ENCODE results near the gene CCDC134. TPM values are rescaled to one million over a fixed set of nuclear protein-coding genes. Genes with fewer than 3 reads are reported as not detected.
"Not testable (repeated sequence)": the region's sequence is repeated elsewhere in the genome, so short reads cannot be mapped to it uniquely, and the experiment has no call there.

Gene CCDC134
- total RNA-seq, 1 experiment from 2014 or later, result 17.0 TPM

- Histone ChIP-seq H3K4me3 (ENCODE audit: insufficient read depth, low read depth, low read length) (no peak overlapping the region), H3K36me3 (replicated peaks; ENCODE audit: control insufficient read depth, insufficient read depth, low read length) (peaks cover 5% of the 10 kb centered on the region), H3K27me3 (ENCODE audit: control insufficient read depth, insufficient read depth, low read length) (no peaks in the 10 kb centered on the region)
- DNase-seq, result no peak
These were observed 61.7 kb downstream of the CCDC134 start for GRCh38 chr22:41862160-41862529.

GRCh38 chr22:41862530-41863266, 62.2 kb downstream of the CCDC134 start:
- DNase-seq, result no peak
- peaks cover 7% of the 10 kb centered on the region for H3K36me3 ChIP-seq (replicated peaks; ENCODE audit: control insufficient read depth, insufficient read depth, low read length)
- H3K4me3 ChIP-seq (ENCODE audit: insufficient read depth, low read depth, low read length), result no peak overlapping the region
- H3K27me3 ChIP-seq (ENCODE audit: control insufficient read depth, insufficient read depth, low read length), result no peaks in the 10 kb centered on the region

GRCh38 chr22:41863472-41863871, 63.0 kb downstream of the CCDC134 start:
- no peak for DNase-seq
- Histone ChIP-seq H3K36me3 (replicated peaks; ENCODE audit: control insufficient read depth, insufficient read depth, low read length) (peaks cover 13% of the 10 kb centered on the region), H3K4me3 (ENCODE audit: insufficient read depth, low read depth, low read length) (no peak overlapping the region), H3K27me3 (ENCODE audit: control insufficient read depth, insufficient read depth, low read length) (no peaks in the 10 kb centered on the region)

- DNase-seq, result no peak
- Histone ChIP-seq H3K27me3 (ENCODE audit: control insufficient read depth, insufficient read depth, low read length) (no peaks in the 10 kb centered on the region), H3K36me3 (replicated peaks; ENCODE audit: control insufficient read depth, insufficient read depth, low read length) (peaks cover 31% of the 10 kb centered on the region), H3K4me3 (ENCODE audit: insufficient read depth, low read depth, low read length) (no peak overlapping the region)
These were observed 68.1 kb downstream of the CCDC134 start for GRCh38 chr22:41868556-41868955.

GRCh38 chr22:41870081-41870480, 69.6 kb downstream of the CCDC134 start:
- not testable (repeated sequence) for H3K4me3 ChIP-seq (ENCODE audit: insufficient read depth, low read depth, low read length); DNase-seq; H3K27me3 ChIP-seq (ENCODE audit: control insufficient read depth, insufficient read depth, low read length)
- H3K36me3 ChIP-seq (replicated peaks; ENCODE audit: control insufficient read depth, insufficient read depth, low read length), result peaks cover 39% of the 10 kb centered on the region

- Histone ChIP-seq H3K36me3 (replicated peaks; ENCODE audit: control insufficient read depth, insufficient read depth, low read length) (peaks cover 46% of the 10 kb centered on the region), H3K27me3 (ENCODE audit: control insufficient read depth, insufficient read depth, low read length) (no peaks in the 10 kb centered on the region), H3K4me3 (ENCODE audit: insufficient read depth, low read depth, low read length) (no peak overlapping the region)
- DNase-seq, result no peak
These were observed 70.3 kb downstream of the CCDC134 start for GRCh38 chr22:41870786-41871185.

- no peaks in the 10 kb centered on the region for H3K27me3 ChIP-seq (ENCODE audit: control insufficient read depth, insufficient read depth, low read length)
- no peak for DNase-seq
- no peak overlapping the region for H3K4me3 ChIP-seq (ENCODE audit: insufficient read depth, low read depth, low read length)
- H3K36me3 ChIP-seq (replicated peaks; ENCODE audit: control insufficient read depth, insufficient read depth, low read length), result peaks cover 48% of the 10 kb centered on the region
These were observed 72.9 kb downstream of the CCDC134 start for GRCh38 chr22:41873391-41873790.

- peaks cover 45% of the 10 kb centered on the region for H3K36me3 ChIP-seq (replicated peaks; ENCODE audit: control insufficient read depth, insufficient read depth, low read length)
- no peak overlapping the region for H3K4me3 ChIP-seq (ENCODE audit: insufficient read depth, low read depth, low read length)
- H3K27me3 ChIP-seq (ENCODE audit: control insufficient read depth, insufficient read depth, low read length), result no peaks in the 10 kb centered on the region
- DNase-seq, result no peak
These were observed 73.6 kb downstream of the CCDC134 start for GRCh38 chr22:41874090-41874489.

GRCh38 chr22:41875531-41876270, 75.2 kb downstream of the CCDC134 start:
- Histone ChIP-seq H3K4me3 (ENCODE audit: insufficient read depth, low read depth, low read length) (no peak overlapping the region), H3K27me3 (ENCODE audit: control insufficient read depth, insufficient read depth, low read length) (no peaks in the 10 kb centered on the region), H3K36me3 (replicated peaks; ENCODE audit: control insufficient read depth, insufficient read depth, low read length) (peaks cover 48% of the 10 kb centered on the region)
- DNase-seq, result no peak

Other genes with a start within 250 kb of the CCDC134 start
- 0.78 and 2.2 TPM in 2 replicates for gene CSDC2, start 239.7 kb upstream of the CCDC134 start, total RNA-seq (2014; rRNA removed; shearing (Covaris generic))
- 5.6 and 7.7 TPM in 2 replicates for gene PMM1, start 210.8 kb upstream of the CCDC134 start, total RNA-seq (2014; rRNA removed; shearing (Covaris generic))
- 21.4 and 29.4 TPM in 2 replicates for gene DESI1, start 179.6 kb upstream of the CCDC134 start, total RNA-seq (2014; rRNA removed; shearing (Covaris generic))
- gene XRCC6, start 179.4 kb upstream of the CCDC134 start, total RNA-seq (2014; rRNA removed; shearing (Covaris generic)), result 658 and 684 TPM in 2 replicates
- 140 TPM in 2 replicates for gene SNU13, start 111.8 kb upstream of the CCDC134 start, total RNA-seq (2014; rRNA removed; shearing (Covaris generic))
- gene MEI1, start 101.2 kb upstream of the CCDC134 start, total RNA-seq (2014; rRNA removed; shearing (Covaris generic)), result not detected in 2 replicates
- 93.8 and 118 TPM in 2 replicates for gene SREBF2, start 32.4 kb downstream of the CCDC134 start, total RNA-seq (2014; rRNA removed; shearing (Covaris generic))
- 3.2 TPM in 2 replicates for gene SHISA8, start 114.4 kb downstream of the CCDC134 start, total RNA-seq (2014; rRNA removed; shearing (Covaris generic))
- gene TNFRSF13C, start 126.1 kb downstream of the CCDC134 start, total RNA-seq (2014; rRNA removed; shearing (Covaris generic)), result 1.1 and 1.2 TPM in 2 replicates
- gene CENPM, start 146.5 kb downstream of the CCDC134 start, total RNA-seq (2014; rRNA removed; shearing (Covaris generic)), result 56.7 and 66.3 TPM in 2 replicates
- 8.1 and 11.0 TPM in 2 replicates for gene SEPTIN3, start 168.8 kb downstream of the CCDC134 start, total RNA-seq (2014; rRNA removed; shearing (Covaris generic))
- gene WBP2NL, start 198.1 kb downstream of the CCDC134 start, total RNA-seq (2014; rRNA removed; shearing (Covaris generic)), result not detected in 2 replicates

Data from H7 (cell line).